Measurements from ENCODE around the gene PLXNA4.

DNA sequence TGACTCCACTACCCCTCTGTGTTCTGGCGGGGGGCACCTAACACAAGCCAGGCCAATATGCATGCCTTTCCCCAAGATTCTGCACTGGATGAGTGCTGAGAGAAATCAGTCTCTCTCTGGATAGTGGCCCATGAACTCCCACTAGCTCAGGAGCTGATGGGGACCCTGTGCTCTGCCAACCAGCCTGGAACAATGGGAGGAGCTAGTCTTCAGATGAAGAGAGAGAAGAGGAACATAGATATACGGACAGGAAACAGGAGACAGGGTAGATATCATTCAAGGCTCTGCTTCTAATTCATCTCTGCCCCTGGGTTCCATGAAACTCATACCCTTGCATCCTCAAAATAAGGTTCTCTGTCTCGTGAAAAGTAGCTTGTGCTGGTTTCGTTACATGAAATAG is 27.9 kb upstream of the PLXNA4 start:
- TF ChIP-seq, protein P1, sequence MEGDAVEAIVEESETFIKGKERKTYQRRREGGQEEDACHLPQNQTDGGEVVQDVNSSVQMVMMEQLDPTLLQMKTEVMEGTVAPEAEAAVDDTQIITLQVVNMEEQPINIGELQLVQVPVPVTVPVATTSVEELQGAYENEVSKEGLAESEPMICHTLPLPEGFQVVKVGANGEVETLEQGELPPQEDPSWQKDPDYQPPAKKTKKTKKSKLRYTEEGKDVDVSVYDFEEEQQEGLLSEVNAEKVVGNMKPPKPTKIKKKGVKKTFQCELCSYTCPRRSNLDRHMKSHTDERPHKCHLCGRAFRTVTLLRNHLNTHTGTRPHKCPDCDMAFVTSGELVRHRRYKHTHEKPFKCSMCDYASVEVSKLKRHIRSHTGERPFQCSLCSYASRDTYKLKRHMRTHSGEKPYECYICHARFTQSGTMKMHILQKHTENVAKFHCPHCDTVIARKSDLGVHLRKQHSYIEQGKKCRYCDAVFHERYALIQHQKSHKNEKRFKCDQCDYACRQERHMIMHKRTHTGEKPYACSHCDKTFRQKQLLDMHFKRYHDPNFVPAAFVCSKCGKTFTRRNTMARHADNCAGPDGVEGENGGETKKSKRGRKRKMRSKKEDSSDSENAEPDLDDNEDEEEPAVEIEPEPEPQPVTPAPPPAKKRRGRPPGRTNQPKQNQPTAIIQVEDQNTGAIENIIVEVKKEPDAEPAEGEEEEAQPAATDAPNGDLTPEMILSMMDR (IDR thresholded peaks at IDR 0.05; ENCODE audit: low read depth, low read length), result no peak
- no peak for TF ChIP-seq EZH2phosphoT487 (IDR thresholded peaks at IDR 0.05; ENCODE audit: low read depth)
